ENCODE measurements around the gene UNC5C.

UNC5C gene

DNA sequence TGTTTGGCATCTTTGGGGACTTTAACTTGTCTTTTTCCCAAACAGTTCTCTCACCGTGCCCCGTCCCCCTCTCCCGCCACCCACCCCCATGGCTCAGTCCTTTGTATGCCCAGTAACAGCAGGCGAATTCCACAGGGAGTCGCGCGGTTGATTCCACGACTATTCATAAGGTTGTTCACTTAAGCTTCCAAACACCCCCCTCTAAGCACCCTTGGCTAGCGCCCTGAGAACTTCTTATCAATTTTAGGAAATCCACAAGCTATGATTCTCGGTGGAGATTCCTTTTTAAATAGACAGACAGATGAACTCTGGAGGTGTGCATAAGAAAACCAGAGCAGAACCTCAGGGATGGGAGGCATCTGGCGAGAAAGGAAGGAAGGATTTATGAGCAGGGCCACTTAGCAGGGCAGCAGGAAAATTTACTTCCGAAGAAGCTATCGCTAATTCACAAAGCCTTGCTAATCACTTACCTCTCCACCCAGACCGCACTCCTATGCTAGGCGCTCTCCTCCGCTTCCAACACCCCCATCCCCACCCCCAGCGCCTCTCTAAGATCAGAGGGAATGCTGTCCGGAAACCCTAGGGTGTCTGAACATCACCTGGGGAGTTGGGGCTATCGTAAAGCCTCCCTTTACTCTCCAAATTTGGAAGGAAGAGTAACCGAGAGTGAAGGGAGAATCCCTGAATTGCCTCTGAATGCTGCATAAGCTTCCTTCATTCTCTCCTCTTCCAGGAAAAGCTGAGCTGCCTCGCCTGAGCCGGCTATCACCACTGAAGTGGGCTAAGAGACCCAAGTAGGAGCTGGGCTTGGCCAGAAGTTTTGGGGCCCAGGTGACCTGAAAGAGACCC, 1.7 kb downstream of the UNC5C start:
- DNase-seq (ENCODE audit: low read depth) = no peak

DNA sequence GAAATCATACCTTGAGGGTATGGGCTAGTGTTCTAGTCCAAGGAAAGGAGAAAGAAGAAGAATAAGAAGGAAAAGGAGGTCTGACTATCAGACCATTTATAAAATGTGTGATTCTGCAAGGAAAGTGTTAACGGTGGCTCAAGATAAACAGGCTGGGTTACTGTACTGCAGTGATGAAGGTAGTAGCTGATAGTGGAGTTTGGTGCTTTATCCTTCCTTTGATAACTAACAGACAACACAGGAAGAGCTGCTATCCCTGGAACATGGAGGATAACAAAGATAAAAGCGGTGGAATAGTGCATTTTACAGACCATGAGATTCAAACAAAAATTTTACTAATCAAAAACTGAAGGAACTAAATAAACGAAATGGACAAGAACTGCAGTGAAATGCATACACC, 2.6 kb downstream of the UNC5C start:
- no peak for DNase-seq (ENCODE audit: low read depth)

DNA sequence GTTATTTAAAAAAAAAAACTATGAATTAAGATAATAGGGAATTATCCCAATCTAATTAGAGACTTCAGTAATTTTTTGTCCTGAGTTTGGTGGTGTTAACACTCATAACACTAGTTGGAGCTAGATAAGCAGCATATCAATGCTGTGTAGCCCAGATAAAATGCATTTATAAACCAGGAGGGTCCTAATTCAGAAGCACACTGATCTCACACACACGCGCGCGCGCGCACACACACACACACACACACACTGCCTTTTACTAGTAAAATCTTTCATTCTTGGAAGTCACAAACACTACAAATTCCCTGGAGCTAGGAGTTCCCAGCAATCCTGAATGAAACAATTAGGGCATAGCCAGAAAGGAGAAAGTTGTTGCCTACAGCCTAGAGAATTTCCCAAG, 3.2 kb downstream of the UNC5C start:
- DNase-seq (ENCODE audit: low read depth) = no peak

DNA sequence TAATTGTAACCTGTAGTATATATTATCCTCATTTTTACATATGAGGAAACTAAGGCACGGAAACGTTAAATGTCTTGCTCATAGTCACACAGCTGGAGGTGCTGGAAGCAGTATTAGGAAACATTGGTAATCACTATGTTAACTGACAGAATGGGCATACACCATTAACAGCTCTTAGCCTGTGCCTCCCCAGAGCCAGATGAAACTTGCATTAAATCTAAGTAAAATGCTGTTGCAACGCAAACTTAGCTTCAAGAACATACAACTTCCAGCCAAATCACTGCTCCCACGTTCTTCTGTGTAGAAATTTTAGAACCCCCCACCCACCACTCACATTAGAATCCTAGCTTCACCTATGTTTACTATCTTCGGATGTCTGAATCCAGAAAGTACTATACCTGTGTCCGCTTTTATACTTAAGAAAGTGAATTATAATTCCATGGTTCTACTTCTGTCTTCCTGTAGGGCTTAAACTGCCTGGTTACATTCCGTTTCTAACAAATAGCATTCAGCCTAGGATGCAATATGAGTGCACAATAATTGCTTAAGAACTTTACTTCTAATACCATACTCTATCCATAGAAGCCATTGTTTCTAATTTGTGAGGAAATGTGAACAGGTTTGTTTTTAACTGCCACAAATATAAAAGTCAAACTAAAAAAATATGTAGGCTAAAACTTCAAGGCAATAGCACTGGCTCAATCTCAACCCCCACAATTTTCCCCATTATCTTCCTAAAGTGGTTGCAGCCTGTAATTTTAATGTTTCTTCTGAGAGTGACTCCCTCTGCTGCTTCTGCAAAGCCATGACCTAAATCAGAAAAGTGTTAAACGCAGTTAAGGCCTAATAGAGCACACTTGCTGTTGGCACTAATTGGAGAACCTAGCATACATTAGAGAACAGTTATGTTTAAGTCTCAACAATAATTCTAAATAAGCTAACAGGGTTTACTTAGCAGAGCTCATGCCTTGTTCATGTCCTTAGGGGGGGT, 4.4 kb downstream of the UNC5C start:
- DNase-seq (ENCODE audit: low read depth) = no peak

DNA sequence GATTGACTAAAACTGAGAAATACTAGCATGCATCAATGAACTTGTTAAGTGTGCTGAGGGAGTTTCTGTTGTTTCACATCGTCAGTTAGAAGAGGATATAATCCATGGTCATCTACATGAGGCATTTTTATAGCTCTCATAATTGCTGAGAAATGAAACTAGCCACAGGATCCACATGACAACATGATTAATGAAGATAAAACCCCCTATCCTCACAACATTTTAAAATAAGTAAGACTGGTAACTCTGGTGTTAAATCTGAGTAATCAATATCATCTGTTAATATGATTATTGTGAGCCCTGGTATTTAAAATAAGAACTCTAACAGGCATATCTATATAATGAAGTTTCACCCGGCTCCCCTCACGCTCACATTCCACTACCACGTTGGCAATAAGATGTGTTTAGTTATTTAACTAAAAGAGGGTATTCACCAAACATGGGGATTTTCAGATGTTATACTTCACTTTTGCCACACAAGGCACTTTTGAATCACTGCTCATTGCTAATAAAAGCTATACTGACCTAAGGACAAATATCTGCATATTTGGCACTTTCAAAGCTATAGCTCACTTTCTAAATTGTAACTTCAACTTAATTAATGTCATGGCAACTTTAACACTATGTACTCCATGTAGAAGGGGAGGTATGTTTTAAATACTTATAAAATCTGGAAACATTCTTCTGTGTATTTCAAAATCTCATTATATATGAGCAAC, 6.7 kb downstream of the UNC5C start:
- no peak for DNase-seq (ENCODE audit: low read depth)

DNA sequence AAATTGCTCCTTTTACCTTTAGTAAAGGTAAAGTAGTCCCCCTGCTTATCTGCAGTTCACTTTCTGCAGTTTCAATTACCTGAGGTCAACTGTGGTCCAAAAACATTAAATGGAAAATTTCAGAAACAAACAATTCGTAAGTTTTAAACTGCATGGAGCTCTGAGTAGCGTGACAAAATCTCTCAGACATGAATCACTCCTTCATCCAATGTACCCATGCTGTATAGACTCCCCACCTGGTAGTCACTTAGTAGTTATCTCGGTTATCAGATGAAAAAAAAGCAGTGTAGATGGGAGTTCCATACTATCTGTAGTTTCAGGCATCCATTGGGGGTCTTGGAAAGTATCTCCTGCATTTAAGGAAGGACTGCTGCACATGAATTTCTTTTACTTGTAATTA, 7.7 kb downstream of the UNC5C start:
- no peak for DNase-seq (ENCODE audit: low read depth)

DNA sequence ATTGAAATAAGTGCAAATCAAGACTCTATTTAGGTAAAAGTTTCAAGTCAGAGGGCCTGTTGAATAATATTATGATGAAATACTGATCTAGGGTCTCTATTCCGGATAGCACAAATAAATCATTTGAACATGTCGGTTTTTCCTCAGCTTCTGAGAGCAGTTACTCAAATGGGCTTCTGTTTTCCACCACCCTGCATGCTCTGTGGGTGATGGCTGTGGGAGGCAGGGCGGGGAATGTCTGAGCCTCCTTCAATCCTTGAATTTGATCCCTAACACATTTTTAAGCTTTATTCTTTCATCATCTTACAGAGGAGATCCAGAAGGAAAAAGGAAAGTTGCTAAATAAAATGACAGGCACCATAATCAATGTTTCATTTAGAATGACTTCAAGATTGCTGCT, 8.5 kb downstream of the UNC5C start:
- no peak for DNase-seq (ENCODE audit: low read depth)

DNA sequence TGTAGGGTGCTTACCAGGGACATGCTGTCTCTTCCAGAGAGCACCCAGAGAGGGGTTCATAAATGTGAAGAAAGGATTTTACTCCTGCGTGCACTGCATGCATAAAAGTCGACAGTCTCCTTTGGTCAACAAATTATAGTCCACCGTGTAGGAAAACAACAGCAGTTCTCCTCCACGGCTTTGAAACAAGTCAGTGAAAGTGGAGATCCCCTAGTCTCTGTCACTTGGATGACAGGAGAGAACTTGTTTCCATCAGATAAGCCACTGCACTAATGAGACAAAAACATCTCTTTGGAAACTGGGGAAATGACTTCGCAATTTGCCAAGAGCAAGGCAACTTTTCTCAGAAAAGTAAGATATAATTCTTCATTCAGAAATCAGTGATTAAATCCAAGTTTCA, 9.7 kb downstream of the UNC5C start:
- no peak for DNase-seq (ENCODE audit: low read depth)

DNA sequence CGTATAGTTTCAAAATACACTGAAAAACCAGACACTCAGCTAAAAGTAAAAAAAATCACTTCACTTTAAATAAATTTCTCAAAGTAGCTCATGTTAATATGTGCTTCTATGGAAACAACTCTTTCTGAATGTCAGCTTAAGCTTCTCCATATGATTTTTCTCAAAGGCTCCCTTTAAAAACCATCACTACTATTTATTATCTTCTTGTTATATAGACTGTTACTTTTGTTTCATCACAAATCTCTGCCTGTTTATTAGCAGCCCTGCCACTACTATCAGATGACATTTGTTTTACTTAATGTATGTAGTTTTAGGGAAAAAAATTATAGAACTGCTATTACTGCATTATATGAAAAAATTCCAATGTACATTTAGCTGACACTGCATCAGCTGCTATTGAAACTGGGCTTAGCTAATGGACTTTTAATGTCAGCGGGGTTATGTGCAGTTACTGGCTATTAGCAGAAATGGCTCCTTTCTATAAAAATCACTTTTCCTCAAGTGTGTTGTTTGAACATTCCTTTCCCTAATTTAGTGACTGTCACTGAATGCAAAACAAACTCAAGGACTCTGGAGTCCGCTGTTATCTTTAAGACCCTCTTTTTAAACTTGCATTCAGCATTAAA, 10.8 kb downstream of the UNC5C start:
- no peak for DNase-seq (ENCODE audit: low read depth)

DNA sequence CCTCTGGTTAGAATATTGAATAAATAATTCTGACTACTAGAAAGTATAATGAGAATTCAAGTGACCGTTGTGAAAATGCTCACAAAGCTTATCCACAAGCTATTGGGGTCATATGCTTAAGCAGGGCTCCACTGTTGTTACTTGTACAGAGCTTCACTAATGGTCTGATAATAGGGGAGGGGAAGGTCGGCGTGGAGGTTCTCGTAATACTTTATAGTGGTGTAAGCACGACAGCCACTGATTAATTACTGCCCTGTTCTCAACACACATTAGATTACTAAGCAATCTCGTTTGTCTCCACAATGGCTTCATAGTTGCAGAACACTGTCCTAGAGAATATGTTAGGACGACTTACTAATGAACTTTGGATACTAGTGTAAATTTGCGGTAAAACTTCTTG, 11.6 kb downstream of the UNC5C start:
- DNase-seq (ENCODE audit: low read depth) = no peak

DNA sequence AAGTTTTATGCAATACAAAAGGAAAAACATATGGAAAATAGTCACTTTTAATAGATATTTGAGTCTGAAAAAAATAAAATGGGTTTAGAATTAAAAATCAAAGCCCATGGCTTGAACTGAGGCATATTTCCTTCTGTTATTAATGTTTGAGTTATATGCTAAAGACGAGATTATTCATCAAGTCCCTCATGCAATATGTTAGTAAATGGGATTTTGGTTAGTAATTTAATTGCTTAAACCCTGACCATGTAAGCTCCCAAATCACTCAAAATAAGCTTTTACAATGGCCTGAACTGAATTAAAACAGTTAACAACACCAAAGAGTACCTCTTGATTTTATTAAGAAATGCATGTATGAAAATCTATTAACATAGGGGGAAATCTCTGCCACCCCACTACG, 12.1 kb downstream of the UNC5C start:
- no peak for DNase-seq (ENCODE audit: low read depth)

DNA sequence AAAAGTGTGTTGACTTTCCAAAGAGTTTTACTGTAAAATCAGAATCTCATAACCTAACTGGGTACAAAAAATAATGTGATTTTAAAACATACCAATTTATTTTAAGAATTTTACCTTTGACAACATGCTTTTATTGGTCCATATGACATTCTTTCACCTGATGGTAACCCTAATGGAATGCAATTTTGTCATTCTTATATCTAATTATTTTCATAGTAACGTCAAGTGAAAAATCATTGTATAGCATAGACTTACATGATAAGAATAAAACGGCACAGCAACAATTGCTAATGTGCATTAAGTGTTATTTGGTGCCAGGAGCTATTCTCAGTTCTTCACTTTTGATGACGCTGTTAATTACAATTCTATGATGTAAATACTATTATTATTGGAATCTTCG, 13.6 kb downstream of the UNC5C start:
- DNase-seq (ENCODE audit: low read depth) = no peak

DNA sequence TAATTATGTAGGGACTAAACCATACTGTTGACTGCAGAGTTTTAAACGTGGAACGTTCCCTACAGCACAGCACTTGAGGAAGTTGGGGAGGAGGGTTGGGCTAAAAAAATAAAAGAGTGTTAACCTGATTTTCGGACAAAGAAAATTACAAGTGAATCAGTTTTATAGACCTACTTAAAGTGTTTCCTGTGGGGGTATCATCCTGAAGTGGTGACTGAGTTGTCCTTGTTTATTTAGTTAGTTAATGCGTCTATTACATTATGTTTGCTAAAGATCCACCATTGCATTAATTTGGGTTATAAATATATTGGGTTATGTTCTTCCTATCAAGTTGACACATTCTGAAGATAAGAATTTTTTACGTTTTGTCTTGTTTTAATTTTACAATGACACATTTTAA, 14.7 kb downstream of the UNC5C start:
- DNase-seq (ENCODE audit: low read depth) = no peak

DNA sequence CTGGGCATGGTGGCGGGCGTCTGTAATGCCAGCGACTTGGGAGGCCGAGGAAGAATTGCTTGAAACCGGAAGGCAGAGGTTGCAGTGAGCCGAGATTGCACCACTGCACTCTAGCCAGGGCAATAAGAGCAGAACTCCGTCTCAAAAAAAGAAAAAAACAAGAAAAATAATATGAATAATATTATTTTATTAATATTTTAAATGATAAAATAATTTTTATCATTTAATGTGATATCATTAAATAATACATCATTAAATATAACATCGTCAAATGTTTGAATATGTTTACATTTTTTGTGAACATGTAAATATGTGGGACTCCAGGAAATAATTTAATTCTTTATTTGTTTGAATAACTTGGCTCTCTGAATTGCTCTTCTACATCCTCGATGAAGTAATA, 15.5 kb downstream of the UNC5C start:
- DNase-seq (ENCODE audit: low read depth) = no peak

DNA sequence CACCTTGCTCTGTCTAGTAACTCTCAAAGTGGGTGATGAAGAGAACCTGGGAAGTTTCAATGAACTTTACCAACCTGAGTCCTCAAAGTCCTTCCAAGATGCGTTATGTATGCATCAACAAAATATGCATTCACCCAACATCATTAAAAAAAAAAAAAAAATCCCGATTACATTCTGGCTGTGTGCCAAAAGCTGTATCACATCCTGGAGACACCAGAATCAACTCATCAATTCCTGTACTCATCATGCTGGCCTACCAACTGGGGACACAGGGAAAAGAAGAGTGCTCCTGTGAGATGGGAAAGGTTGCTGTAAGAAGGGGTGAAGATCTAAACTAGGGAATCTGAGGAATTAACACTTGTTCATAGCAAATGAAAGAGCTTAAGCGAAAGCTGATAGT, 16.5 kb downstream of the UNC5C start:
- DNase-seq (ENCODE audit: low read depth) = no peak

DNA sequence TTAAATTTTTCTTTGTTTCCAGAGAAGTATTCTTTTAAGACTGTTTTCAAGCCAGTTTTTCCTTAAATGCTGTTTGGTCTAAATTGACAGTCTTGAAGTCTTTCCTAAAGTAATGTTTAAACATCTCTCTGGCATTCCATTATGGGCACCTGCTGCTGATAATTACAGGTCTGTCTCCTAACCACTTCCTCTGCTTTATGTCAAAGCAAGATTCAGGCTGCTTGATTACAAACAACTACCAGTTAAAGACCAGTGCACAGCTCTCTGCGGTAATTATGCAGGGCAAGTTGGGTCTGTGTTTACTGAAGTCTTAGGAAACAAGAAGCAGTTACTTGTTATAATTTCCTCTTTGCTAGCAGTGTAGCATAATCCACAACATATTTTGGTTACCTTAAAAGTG, 17.6 kb downstream of the UNC5C start:
- no peak for DNase-seq (ENCODE audit: low read depth)

DNA sequence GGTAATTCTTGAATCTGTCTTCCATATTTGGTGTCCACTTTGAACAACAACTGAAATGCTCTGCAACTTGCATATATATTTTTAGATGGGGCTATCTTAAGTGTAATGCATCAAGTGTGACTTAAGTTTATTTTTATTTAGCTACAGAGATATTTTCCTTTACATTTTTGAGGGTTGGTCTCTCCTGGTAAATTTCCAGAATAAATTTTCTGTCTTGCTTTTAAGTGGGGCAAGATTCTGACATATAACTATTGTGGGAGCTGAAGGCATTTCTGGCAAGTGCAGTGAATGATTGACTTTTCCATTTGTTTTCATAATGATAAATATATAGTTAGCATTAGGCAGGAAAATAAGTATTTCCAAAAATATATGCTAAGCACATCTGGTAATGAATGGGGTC, 18.8 kb downstream of the UNC5C start:
- DNase-seq (ENCODE audit: low read depth) = no peak

DNA sequence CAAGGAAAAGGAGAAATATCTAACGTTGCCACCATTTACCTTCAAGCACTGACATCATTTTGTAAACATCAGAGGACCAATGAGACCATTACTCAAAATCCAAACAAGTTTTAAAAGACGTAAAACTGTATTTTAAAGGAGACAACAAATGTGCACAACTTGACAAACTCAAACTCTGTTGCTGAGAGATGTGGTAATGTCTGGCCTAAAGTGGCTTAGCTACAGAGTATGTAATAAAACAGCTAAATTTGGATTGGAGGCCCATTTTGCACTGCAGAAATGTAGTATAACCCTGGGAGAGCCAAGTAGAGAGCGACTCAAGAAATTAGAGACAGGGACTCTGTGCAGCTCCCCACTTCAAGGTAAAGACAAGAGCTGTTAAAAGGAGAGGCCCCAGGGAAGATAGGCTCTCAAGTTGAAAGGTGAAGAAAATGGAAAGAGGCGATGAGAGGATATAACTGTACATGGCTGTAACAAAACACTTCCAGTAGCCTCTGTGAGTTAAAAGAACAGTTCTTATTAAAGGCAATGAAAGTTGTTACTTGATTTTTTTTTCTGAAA, 20.3 kb downstream of the UNC5C start:
- no peak for DNase-seq (ENCODE audit: low read depth)

DNA sequence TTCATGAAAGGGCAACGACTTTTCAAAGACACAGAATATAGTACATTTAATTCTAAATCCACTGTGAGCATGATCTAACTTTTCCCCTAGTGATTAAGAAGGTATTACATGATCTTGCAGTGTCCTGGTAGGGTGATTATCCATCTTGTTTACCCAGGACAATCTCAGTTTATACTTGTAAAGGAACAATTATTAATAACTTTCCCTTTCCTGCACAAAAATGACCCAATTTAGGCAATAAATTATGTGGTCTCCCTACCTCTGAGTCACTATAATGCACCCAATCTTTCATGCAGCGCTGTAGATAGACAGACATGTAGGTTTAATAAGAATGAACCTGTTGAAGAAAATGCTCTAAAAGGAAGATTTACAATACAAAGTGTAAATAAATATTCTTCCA, 22.7 kb downstream of the UNC5C start:
- DNase-seq (ENCODE audit: low read depth) = no peak

DNA sequence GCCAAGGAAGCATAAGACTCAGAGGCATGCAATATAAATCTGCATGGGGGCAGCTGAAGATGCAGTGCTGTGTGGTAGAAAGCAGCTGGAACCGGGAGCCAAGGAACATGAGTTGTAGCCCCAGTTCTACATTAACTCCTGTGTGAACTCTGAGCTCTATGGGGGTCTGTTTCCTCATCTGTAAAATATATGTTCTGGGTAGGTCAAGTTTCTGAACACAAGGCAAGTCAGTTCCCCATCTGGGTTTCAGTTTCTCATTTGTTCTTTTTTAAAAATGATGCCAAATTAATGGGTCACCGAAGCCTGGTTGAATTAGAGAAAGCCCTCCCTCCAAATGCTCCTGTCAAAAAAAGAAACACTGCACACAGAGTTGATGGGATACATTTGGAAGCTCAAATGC, 24.0 kb downstream of the UNC5C start:
- no peak for DNase-seq (ENCODE audit: low read depth)

DNA sequence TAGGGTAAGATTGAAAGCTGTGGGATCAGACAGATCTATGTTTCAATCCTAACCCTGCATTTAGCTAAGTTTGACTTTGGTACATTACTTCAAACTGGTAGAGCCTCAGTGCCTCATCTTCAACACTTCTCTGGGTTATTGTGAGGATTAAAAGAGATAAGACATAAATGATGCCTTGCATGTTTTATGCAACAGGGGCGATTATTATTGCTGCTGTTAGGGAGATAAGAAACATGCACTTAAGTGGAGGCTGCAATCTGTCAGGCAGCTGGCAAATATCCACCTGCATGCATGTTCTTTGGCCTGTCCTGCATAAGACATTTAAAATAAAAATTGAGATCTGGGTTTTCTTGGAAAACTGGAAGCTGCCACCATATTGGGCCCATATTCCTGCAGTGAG, 24.6 kb downstream of the UNC5C start:
- no peak for DNase-seq (ENCODE audit: low read depth)

Data from CMK (cell line).